Measurements from ENCODE around the gene CCDC33.

The CCDC33 gene

DNA sequence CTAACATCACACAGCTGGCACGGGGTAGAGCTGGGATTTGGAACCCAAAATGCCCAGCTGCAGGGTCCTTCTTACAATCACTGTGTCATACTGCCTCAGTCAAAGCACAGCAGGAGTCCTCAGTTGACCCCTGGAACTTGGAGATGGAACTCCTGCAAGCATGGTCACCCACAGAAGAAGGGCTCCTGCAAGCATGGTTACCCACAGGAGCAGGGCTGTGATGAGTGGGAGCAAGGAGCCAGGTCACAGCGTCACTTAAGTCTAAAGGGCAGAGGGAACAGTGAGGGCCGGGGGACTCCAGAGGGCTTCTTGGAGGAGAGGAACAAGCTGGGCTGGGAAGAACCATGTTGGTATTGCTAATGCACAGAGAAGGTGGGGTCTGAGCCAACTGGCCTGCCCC, 24.9 kb downstream of the CCDC33 start:
- no peak for DNase-seq

DNA sequence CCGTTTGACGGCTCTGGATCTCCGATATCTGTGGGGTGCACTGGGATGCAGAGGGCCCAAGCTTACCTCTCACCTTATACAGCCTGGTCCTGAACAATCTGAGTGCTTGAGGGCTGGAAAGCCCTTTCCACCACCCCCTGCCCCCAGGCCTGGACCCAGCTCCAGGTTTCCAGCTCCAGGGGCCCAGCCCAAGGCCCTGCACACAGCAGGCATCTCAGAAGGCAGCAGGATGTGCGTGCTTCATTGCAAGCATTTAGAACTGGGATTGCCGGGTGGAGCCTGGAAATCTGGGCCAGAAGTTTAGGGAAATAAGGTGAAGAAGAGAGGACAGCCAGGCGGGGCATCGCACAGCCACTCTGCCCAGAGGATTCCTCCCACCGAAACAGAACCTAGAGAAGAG, 25.6 kb downstream of the CCDC33 start:
- no peak for DNase-seq

DNA sequence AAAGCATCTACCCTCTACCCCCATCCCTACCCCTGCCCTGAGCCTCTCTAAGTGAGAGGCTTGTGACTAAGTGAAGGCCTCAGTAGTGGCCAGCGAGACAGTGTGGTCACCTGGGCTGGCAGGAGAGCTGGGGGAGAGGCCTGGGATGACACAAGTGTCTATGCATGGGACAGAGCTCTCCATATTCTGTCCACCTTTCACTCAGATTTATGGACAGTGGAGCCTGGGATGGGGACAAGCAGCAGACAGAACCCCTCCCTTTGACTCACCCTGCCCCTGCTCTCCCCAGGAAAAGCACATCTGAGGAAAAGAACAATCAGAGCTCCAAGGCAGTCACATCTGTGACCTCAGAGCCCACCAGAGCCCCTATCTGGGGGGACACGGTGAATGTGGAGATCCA, 26.0 kb downstream of the CCDC33 start:
- no peak for DNase-seq

DNA sequence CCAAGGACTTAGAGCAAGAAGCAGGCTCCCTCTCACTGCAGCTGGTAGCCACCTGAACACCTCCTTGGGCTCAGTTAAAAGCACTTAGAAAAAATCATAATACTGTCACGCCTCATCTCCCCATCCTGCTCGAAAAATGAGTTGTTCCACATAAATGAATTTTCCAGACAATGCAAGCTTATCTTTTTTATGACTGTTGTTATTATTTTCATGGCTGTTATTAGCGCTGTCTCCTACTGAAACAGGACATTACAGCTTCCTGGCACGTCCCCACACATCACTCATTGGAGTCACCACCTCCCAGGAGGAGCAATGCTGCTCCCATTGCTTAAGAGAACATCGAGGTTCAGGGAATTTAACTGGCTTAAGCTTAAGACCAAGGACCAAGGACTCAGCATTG, 26.5 kb downstream of the CCDC33 start:
- DNase-seq: no peak

DNA sequence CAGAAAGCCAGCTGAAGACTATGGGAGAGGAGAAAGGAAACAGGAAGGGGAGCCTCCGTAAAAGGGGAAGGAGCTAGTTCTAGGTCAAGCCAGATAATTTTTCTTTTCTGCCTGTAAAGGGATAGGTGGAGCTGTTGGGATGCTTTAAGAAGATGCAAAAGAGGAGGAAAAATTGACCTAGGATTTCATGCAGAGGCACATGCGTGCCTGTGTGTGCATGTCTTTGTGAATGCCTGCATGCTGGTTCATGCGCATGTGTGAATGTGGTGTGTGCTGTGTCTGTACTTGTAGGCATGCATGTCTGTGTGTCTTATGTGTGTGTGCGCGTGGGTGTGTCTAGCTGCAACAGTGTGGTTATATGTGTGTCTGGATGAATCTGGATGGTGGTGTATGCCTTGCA, 27.3 kb downstream of the CCDC33 start:
- no peak for DNase-seq

DNA sequence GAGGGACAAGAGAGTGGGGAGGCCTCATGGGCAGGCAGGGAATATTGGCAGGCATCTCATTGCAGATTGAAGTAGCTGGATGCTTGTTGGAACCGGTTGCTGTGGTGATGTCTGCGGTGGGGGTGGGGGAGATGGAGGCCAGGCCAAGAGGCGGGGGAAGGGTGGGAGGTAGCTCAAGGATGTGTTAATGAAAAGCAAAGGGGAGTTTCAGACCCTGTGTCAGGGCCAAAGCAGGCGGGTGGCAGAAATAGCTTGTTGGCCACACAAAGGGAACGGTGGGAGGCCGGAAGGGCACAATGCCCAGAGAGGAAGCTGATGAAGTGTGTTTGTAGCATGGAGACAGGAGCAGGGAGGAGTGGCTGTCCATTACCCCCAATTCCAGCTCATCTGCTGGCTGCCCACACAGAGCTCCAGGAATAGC, 28.0 kb downstream of the CCDC33 start:
- DNase-seq: no peak

DNA sequence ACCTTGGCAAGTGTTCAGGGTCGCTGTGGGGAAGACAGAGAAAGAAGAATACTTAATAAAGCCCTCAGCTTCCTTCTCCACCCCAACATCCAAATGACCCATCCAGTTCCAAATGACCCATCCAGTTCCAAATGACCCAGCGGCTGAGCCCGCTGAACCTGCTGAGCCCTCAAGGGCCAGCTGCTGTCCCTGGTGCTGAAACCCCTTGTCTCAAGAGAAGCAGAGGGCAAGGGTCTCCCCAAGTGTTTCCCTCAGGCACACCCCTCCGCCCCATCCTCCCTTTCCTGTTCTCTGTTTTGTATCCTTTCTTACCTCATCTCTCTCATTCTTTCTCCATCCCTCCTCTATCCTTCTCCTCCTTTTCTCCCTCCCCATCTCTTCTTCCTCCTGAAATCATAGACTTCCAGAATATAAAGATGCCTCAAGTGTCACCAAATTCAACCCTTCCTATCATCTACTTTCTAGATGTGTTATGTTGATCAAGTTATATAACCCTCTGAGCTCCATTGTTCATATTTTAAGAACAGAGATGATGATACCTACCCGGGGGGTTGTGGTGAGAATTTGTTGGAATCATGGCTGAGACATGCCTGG, 29.0 kb downstream of the CCDC33 start:
- DNase-seq: no peak

DNA sequence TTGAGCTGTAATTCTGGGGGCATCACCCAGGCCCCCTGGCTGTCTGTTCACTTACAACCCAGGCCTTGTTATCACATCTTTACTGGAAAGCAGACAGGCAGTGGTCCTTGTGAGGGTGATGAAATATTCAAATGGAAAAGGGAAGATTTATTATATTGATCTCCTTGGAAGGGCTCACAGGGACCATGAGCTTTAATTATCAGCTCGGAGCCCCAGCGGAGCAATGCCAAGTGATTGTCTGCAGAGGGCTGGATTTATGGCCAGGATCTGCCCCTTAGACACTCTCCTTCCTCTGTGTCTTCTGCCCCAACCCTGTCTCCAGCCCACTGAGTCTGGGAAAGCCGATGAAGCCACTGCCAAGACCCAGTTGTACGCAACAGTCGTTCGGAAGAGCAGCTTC, 31.9 kb downstream of the CCDC33 start:
- DNase-seq: no peak

DNA sequence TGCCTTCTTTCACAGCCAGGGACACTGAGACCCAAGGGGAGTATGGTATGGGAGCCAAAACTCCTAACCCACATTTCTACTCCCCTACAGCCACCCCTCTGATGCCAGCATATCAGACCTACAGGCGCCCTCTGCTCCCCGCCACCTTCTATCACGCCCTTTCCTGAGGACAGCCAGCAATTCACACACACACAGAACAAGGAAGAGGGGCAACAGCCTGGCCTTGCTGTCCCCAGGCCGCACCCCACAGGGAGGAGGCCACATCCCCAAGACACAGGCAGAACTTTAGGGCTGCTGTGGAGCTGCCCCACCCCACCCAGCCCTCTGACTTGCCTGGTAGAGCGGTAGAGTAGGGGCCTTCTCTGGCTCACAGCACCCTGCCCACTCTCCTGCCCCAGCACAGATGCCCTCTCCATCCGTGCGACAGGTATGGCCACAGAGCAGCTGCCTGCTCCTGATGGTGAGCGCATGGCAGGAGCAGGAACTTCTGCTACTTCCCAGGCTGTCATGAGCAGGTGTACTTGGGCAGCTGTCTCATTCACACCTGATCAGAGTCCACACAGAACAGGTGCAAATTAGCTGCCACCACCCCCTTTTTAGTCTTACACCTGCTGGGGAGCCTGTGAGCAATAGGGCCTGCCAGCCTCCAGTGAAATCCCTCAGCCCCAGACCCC, 33.4 kb downstream of the CCDC33 start:
- DNase-seq: no peak

DNA sequence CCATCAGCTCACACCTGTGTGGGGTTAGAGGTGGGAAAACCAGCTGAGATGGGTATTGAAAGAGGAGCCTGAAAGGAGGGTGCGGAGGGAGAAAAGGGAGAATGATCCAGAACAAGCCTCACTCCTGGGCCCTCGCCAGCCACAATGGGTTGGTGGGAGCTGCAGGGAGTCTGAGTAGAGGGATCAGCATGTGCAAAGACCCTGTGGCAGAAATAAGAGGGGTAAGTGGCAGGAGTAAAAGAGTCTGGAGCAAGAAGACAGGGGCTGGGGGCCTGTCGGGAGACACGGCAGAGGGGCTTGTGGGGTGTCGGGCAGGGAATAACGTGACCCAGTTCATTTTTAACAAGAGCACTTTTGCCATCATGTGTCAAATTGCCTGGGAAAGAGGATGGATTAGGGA, 34.0 kb downstream of the CCDC33 start:
- no peak for DNase-seq

DNA sequence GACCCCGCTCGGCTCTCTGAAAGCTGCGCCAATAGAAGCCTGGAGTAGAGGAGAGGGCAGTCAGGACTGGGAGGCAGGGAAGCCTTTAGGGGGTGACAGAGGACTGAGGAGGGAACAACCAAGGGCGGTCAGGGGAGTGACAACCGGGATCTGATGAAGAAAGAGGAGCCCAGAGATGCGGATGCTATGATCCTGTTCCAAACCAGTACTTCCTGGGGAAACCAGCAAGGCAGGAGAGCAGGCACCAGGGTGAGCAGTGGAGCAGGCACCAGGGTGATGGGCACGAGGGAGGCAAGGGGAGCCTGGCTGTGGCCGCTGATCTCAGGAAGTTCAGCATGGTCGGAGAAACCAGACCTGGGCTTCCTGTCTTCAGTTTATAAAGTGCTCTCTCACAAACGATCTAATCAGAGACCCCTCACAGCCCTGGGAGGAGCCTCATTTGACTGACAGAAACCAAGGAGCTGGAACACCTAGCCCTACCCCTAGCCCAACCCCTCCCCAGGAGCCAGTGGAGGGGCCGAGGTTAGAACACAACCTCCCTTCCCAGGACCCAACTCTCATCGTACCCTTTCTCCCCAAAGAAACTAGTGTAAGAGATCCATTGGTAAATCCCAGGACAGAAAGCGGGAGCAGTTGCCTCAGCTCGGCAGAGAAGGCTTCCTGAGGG, 34.9 kb downstream of the CCDC33 start:
- DNase-seq: no peak

DNA sequence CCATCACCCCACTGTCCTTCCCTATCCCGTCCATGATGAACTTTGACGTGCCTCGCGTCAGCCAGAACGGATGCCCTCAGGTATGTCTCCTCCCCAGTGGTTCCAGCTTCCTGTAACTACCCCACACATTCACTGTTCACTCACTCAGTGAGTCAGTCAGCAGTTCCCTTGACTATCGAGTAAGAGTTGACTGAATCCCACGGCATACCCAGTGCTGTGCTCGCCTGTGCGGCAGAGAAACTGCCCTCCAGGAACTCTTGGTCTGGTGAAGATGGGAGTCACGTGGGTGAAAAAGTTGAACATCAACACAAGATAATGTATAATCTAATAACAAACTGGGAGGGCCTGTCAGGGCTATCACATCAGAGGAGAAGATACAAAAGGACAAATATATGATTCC, 36.7 kb downstream of the CCDC33 start:
- DNase-seq: no peak

DNA sequence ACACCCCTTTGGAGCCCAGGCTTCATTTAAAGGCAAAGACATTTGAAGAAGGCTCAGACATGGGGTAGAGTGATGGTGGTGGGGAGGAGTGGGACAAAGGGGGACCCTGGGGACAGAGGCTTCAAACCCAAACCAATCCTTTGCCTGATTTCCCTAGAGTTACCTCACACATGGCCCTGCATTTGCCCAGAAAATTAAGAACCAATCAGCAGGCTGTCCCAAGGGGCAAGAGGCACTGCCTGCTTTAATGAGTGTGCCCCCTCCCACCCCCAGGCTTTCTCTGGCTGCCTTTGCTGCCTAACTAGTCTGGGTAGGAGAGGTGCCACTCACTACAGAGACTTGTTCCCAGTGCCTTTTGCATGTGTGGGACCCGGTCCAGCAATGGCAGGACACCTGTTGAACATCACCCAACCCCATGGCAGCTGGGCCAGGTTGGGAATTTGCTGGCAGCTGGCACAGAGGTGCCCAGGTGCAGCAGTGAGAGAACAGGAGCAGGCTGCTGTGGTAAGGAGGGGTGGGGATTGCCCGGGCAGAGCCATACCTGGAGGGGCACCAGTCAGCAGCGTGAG, 38.4 kb downstream of the CCDC33 start:
- no peak for DNase-seq

DNA sequence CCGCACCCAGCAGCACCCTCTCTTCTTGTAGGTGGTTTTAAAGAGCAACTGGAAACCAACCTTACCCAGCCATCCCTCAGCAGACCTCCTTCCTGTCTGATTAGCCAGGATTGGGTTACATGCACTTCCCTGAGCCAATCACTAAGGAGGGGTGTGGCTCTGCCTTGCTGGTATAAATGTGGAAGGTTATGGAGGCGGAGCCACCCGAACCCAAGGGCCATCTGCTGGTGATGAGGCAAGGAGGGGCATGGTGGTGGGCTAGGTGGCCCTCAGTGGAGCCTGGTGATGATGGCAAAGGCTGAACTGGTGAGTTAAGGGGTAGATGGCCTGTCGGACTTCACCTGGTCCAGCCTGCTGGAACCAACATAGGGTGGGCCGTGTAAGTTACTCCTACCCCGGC, 39.8 kb downstream of the CCDC33 start:
- DNase-seq: no peak

DNA sequence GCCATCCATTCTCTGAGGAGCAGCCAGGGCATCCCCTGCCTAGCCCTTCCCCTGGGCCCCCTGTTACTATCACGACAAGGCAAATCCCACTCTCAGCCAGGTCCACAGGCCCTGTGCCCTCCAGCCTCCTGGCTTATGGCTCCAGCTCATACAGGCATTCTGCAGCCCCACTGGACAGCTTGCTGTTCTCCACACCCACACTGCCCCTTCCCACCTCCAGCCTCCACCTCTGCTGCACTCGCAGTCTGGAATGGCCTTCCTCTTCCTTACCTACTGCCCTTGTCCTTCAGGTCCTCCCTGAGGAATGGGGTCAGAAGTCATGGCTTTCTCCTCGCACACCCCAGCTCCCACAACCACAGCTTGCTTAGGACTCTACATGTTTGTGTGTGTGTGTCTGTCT, 40.4 kb downstream of the CCDC33 start:
- no peak for DNase-seq

DNA sequence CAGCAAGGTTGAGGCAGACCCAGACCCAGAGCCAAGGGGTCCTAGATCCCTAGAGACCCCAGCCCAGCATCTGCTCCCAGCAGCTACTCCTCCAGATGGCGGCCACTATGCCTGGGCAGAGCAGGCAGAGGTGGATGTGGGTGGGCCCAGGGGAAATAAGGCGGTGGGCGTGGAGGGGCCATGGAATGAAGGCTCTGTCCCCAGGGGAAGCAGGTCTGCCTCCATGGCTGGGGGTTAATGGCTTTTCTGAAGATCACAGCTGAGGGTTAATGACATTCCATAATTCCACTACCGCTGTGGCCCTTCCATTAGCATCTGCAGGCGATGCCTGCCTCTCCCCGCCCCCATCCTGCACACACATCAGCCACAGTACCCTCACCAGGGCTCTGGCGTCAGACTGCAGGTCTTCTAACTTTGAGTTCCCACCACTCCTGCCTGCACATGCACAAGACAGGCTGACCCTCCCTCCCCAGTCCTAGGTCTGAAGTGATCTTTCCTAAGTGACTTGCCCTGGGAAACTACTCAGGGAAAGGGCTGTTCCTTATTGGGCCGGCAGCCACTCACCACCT, 41.2 kb downstream of the CCDC33 start:
- DNase-seq: no peak

DNA sequence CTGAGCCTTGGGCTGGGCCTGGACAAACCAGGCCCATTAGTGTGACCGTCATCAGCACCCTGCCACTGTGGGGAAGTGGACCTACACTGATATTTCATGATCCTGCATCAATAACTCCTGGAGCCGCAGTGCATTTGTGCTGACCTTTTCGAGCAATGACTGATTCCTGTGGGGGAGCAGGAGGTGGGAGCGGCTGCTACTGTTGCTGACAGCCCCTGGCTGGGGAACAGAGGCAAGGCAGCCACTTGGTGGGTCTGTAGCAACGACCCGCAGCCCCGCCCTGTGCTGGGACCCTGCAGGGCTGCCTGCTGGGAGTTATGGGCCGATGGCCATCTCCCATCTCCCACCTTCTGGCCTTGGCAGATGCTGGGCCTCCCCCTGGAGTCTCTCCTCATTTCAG, 42.1 kb downstream of the CCDC33 start:
- DNase-seq: no peak

DNA sequence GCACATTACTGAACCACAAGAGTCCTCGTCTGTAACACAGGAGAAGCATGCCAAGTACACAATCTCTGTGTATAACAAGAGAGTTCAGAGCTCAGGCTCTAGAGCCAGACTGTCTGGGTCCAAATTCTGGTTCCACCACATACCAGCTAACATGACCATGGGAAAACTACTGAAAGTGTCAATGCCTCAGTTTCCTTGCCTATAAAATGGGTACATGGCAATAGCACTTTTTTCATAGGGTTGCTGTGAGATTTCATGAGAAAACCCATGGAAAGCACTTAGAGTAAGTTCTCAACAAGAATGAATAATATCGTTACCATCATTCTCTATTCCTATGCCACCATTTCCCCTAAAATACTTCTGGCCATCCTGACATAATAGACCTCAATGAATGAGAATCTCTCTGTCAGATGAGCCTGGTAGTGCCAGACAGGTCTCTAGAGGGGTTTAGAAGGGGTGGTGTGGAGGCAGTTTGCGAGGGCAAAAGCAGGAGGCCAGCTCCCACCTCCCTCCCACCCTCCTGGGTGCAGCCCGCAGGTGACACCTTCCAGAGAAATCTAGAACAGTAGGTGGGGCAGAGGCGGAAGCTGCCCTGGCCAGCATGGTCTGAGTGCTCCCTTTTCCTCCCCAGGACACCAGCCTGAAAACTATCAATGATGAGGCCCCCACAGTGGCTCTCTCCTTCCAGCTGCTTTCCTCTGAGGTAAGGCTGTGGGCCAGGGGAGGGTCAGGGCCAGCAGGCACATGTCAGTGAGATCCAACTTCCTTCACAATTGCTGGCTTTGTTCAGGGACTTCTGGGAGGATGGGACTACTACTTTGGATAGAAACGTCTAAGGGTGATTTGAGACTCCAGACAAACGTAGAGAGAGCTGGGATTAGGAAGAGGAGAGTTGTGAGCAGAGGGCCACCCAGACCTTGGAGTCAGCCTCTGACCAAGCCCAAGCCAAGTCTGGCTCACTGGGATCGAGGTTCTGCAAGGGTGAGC, 45.3 kb downstream of the CCDC33 start:
- no peak for DNase-seq

DNA sequence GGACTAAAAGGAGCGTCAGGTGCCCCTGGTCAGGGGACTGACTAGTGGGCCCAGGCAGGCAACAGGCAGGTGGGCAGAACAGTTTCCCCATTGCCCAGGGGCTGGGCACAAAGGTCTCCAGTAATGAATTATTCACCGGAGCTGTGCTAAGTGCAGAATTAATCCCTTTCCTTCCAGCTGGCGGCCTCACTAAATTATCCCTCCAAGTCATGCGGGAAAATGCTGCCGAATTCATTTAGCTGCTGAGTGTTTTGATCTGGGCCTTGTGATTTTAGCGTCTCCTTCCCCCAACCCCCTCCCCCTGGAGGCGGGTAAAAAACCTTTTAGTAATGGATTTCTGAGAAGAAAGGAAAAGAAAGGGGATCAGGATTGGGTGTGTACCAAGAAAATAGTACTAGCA, 47.2 kb downstream of the CCDC33 start:
- DNase-seq: no peak

DNA sequence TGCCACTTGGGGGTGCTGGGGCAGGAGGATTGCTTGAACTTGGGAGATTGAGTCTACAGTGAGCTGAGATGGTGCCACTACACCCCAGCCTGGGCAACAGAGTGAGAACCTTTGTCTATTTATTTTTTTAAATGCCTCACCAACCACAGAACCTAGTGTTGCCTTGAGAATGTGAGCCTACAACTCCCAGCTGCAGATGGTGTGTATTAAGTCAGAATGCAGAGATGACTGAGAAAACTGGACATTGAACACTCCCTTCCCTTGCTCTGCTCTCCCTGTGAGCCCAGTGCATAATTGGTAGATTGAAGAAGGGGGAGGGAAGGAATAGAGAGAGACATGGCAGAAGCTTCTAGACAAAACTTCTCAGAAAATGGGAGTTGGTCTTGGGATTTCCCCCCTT, 53.5 kb downstream of the CCDC33 start:
- no peak for DNase-seq

DNA sequence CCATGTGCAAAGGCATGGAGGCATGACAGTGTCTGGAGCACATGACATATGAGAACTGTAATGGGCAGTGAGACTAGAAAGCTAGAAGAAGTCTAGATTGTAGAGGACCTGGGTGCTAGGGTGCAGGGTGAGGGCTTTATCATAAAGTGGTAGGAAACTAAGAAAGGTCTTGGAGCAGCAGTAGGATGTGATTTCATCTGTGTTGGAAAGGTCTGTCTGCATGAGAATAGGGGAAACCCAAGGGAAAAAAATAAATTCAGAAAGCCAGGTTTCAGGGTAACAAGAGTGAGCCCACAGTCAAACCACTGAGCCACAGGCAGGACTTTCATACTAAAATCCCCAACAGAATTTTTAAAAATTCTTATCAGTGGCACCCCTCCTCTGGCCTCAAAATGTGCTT, 54.5 kb downstream of the CCDC33 start:
- no peak for DNase-seq
